H1 (cell line): Measurements from ENCODE around the gene TM4SF20. TPM values are rescaled to one million over a fixed set of nuclear protein-coding genes. Genes with fewer than 3 reads are reported as not detected.

ENCODE experiments used
- CTCF ChIA-PET: fragments of 300-600 bp; sonication (Branson Sonifier 250); formaldehyde crosslinking; loops from one replicate; lab custom pipeline; 2021; ENCODE audit not compliant: partially characterized antibody; lab: Charles Lee
- POLR2A ChIA-PET: fragments of 300-600 bp; sonication (Branson Sonifier 250); formaldehyde crosslinking; loops from one replicate; lab custom pipeline; 2021; ENCODE audit warnings: inconsistent platforms; ENCODE audit not compliant: partially characterized antibody; lab: Charles Lee
- DNase-seq, 2 experiments: peaks; one replicate each; pipeline versions ENCODE4 v3.0.0 to v3.0.0-alpha.2; 2010 to 2022; ENCODE audit warnings: low spot score in 2 of 2, low read depth in 1 of 2, mixed read lengths in 1 of 2
- FAIRE-seq: peaks from 2 replicates; lab custom pipeline; 2011; peaks lifted over from hg19 to GRCh38; lab: Jason Lieb, UNC
- H2AFZ ChIP-seq: 2 replicates; pipeline ENCODE4 v1.8.1; 2012; ENCODE audit warnings: low read length, inconsistent platforms
- H2AK5ac ChIP-seq: 2 replicates; pipeline ENCODE4 v1.6.1; 2013; ENCODE audit warnings: low read depth, low read length
- H2BK120ac ChIP-seq: replicated peaks from 2 replicates; pipeline ENCODE3; 2013; ENCODE audit warnings: low read depth, low read length, inconsistent platforms
- H2BK12ac ChIP-seq: 2 replicates; pipeline ENCODE4 v1.6.1; 2013; ENCODE audit warnings: low read depth, low read length
- H2BK15ac ChIP-seq: 2 replicates; pipeline ENCODE4 v1.6.1; 2013; ENCODE audit warnings: low read length
- H2BK20ac ChIP-seq: 2 replicates; pipeline ENCODE4 v1.6.1; 2013; ENCODE audit warnings: low read length
- H2BK5ac ChIP-seq: 2 replicates; pipeline ENCODE4 v1.6.1; 2013; ENCODE audit warnings: low read depth, low read length
- H3K14ac ChIP-seq: 2 replicates; pipeline ENCODE4 v1.6.1; 2013; ENCODE audit warnings: inconsistent platforms; ENCODE audit not compliant: insufficient read length
- H3K18ac ChIP-seq: 2 replicates; pipeline ENCODE4 v1.6.1; 2013; ENCODE audit warnings: low read length; ENCODE audit errors: extremely low read depth
- H3K23ac ChIP-seq: 2 replicates; pipeline ENCODE4 v1.6.1; 2013; ENCODE audit warnings: inconsistent platforms; ENCODE audit not compliant: insufficient read length
- H3K23me2 ChIP-seq: 2 replicates; pipeline ENCODE4 v1.6.1; 2013; ENCODE audit warnings: low read depth, low read length
- H3K27ac ChIP-seq: 2 replicates; pipeline ENCODE4 v1.6.1; 2011; ENCODE audit warnings: low read depth, low read length, inconsistent platforms
- H3K27me3 ChIP-seq, 4 experiments: replicated peaks in 1 of 4; 1 replicate in 1 of 4; 2 replicates in 3 of 4; pipeline versions ENCODE4 v1.6.1 to v1.8.1; 2011 to 2013; ENCODE audit warnings: low read length in 3 of 4, mild to moderate bottlenecking in 3 of 4, inconsistent platforms in 2 of 4, mixed read lengths in 2 of 4, moderate library complexity in 1 of 4; ENCODE audit not compliant: control insufficient read depth in 3 of 4, insufficient read depth in 3 of 4; ENCODE audit errors: extremely low read depth in 1 of 4
- H3K36me3 ChIP-seq, 4 experiments: 2 replicates each; pipeline versions ENCODE4 v1.6.1 to v1.8.1; 2011 to 2013; ENCODE audit warnings: mild to moderate bottlenecking in 4 of 4, low read length in 3 of 4, moderate library complexity in 2 of 4, control low read depth in 1 of 4, inconsistent platforms in 1 of 4; ENCODE audit not compliant: insufficient read depth in 4 of 4, control insufficient read depth in 2 of 4
- H3K4ac ChIP-seq: replicated peaks from 2 replicates; pipeline ENCODE3; 2013; ENCODE audit warnings: low read length, low read depth, mixed read lengths, inconsistent platforms; ENCODE audit not compliant: insufficient read length
- H3K4me1 ChIP-seq, 4 experiments: replicated peaks in 1 of 4; 1 replicate in 1 of 4; 2 replicates in 3 of 4; pipeline versions ENCODE4 v1.6.1 to v1.8.1; 2011 to 2013; ENCODE audit warnings: low read length in 3 of 4, inconsistent platforms in 2 of 4, mixed read lengths in 1 of 4; ENCODE audit not compliant: insufficient read depth in 4 of 4, control insufficient read depth in 3 of 4
- H3K4me2 ChIP-seq, 2 experiments: 2 replicates each; pipeline versions ENCODE4 v1.6.1 to v1.8.1; 2011 to 2013; ENCODE audit warnings: low read depth in 2 of 2, low read length in 2 of 2, control low read depth in 1 of 2, inconsistent platforms in 1 of 2, mild to moderate bottlenecking in 1 of 2; ENCODE audit not compliant: insufficient read depth in 1 of 2
- H3K4me3 ChIP-seq, 4 experiments: fragments of 200-600, 300-600 bp in 1 of 4; sonication (generic), shearing (Covaris generic), sonication (Bioruptor Twin) in 1 of 4; 2 replicates each; pipeline versions ENCODE4 v1.5.1 to v1.8.1; 2011 to 2016; ENCODE audit warnings: low read length in 4 of 4, low read depth in 3 of 4, control low read depth in 2 of 4, inconsistent platforms in 2 of 4, mild to moderate bottlenecking in 2 of 4, mixed read lengths in 1 of 4, moderate library complexity in 1 of 4; ENCODE audit not compliant: insufficient read depth in 2 of 4; ENCODE audit errors: extremely low read depth in 1 of 4
- H3K56ac ChIP-seq: replicated peaks from 2 replicates; pipeline ENCODE3; 2013; ENCODE audit warnings: low read depth, mild to moderate bottlenecking, mixed read lengths, low read length, inconsistent platforms; ENCODE audit not compliant: insufficient read length
- H3K79me1 ChIP-seq: 2 replicates; pipeline ENCODE4 v1.6.1; 2013; ENCODE audit warnings: low read depth, low read length, control low read depth
- H3K79me2 ChIP-seq, 2 experiments: 2 replicates each; pipeline versions ENCODE4 v1.6.1 to v1.8.1; 2012 to 2013; ENCODE audit warnings: low read length in 2 of 2, mild to moderate bottlenecking in 2 of 2, inconsistent platforms in 1 of 2; ENCODE audit not compliant: insufficient read depth in 2 of 2, control insufficient read depth in 1 of 2
- H3K9ac ChIP-seq, 4 experiments: replicated peaks in 1 of 4; 1 replicate in 1 of 4; 2 replicates in 3 of 4; pipeline versions ENCODE4 v1.6.1 to v1.8.1; 2011 to 2013; ENCODE audit warnings: low read depth in 3 of 4, low read length in 3 of 4, control low read depth in 2 of 4, mild to moderate bottlenecking in 2 of 4, moderate library complexity in 2 of 4, inconsistent platforms in 1 of 4; ENCODE audit errors: extremely low read depth in 1 of 4
- H3K9me3 ChIP-seq, 2 experiments: 2 replicates each; pipeline versions ENCODE4 v1.6.1 to v1.8.1; 2012 to 2013; ENCODE audit warnings: mild to moderate bottlenecking in 2 of 2, moderate library complexity in 2 of 2, control low read depth in 1 of 2, inconsistent platforms in 1 of 2, low read depth in 1 of 2, low read length in 1 of 2, mixed read lengths in 1 of 2; ENCODE audit not compliant: insufficient read depth in 2 of 2
- H4K20me1 ChIP-seq, 2 experiments: replicated peaks in 1 of 2; 2 replicates each; pipeline versions ENCODE3 to v1.8.1; 2011 to 2013; ENCODE audit warnings: inconsistent platforms in 2 of 2, low read length in 2 of 2, mild to moderate bottlenecking in 1 of 2; ENCODE audit not compliant: insufficient read depth in 2 of 2, control insufficient read depth in 1 of 2
- H4K5ac ChIP-seq: 2 replicates; pipeline ENCODE4 v1.6.1; 2013; ENCODE audit warnings: low read length, low read depth, mixed read lengths, inconsistent platforms; ENCODE audit not compliant: insufficient read length
- H4K8ac ChIP-seq: 2 replicates; pipeline ENCODE4 v1.8.0; 2013; ENCODE audit warnings: mild to moderate bottlenecking, moderate library complexity, low read length, inconsistent platforms; ENCODE audit not compliant: insufficient read depth; ENCODE audit errors: extremely low read depth
- H4K91ac ChIP-seq: replicated peaks from 2 replicates; pipeline ENCODE3; 2013; ENCODE audit warnings: low read length, mixed read lengths, inconsistent platforms; ENCODE audit not compliant: insufficient read length
- ATF2 ChIP-seq: IDR thresholded peaks from 2 replicates; pipeline ENCODE4 v1.6.1; 2012; ENCODE audit warnings: low read length, inconsistent platforms
- ATF3 ChIP-seq: IDR thresholded peaks from 2 replicates; pipeline ENCODE4 v1.6.1; 2011; ENCODE audit warnings: low read depth, mild to moderate bottlenecking, low read length; ENCODE audit not compliant: insufficient read depth
- CHD2 ChIP-seq: IDR thresholded peaks from 2 replicates; pipeline ENCODE4 v1.6.1; 2012; ENCODE audit warnings: low read length, improper control_type of control experiment
- EGR1 ChIP-seq: IDR thresholded peaks from 2 replicates; pipeline ENCODE4 v1.6.1; 2011; ENCODE audit warnings: low read depth, low read length, borderline replicate concordance
- JUND ChIP-seq: IDR thresholded peaks from 2 replicates; pipeline ENCODE4 v1.6.1; 2011; ENCODE audit warnings: mild to moderate bottlenecking, improper control_type of control experiment, low read length
- NANOG ChIP-seq: IDR thresholded peaks from 2 replicates; pipeline ENCODE4 v1.6.1; 2011; ENCODE audit warnings: low read length, low read depth, mild to moderate bottlenecking, inconsistent platforms; ENCODE audit not compliant: insufficient read depth, poor library complexity, severe bottlenecking
- SIX5 ChIP-seq: IDR thresholded peaks from 2 replicates; pipeline ENCODE4 v1.6.1; 2011; ENCODE audit warnings: mild to moderate bottlenecking, low read depth, low read length
- SRF ChIP-seq: IDR thresholded peaks from 2 replicates; pipeline ENCODE4 v1.6.1; 2011; ENCODE audit warnings: mild to moderate bottlenecking, low read depth, low read length, moderate library complexity
- TAF7 ChIP-seq: optimal IDR thresholded peaks from 2 replicates; pipeline ENCODE3; 2011; ENCODE audit warnings: low read depth, mild to moderate bottlenecking, inconsistent platforms, low read length, moderate library complexity, borderline replicate concordance
- TBP ChIP-seq: IDR thresholded peaks from 2 replicates; pipeline ENCODE4 v1.6.1; 2011; ENCODE audit warnings: low read depth, low read length, improper control_type of control experiment
- TCF12 ChIP-seq: IDR thresholded peaks from 2 replicates; pipeline ENCODE4 v1.6.1; 2011; ENCODE audit warnings: low read depth, mild to moderate bottlenecking, low read length
- WGBS, 2 experiments: shearing (Covaris generic) in 1 of 2; methylation state at CpG; one replicate each; pipeline versions ENCODE4 v1.1.6 to v1.1.7; 2013 to 2015; ENCODE audit warnings: low lambda C conversion rate in 2 of 2, mixed read lengths in 2 of 2, inconsistent platforms in 1 of 2, low coverage in 1 of 2, missing lambda C conversion rate in 1 of 2; ENCODE audit not compliant: insufficient replicate concordance in 2 of 2, insufficient coverage in 1 of 2, insufficient read length in 1 of 2; ENCODE audit errors: extremely low coverage in 1 of 2, missing lambda C conversion rate in 1 of 2; 5-methylcytosine and 5-hydroxymethylcytosine counted together
- polyA plus RNA-seq, 7 experiments: library from polyadenylated mRNA; depleted of rRNA in 3 of 7; stranded (reverse) in 5 of 7; unstranded in 2 of 7; fragments of >200 nt in 5 of 7; fragments of 200-250 nt in 2 of 7; gene quantifications; 1 replicate in 5 of 7; 2 replicates in 1 of 7; 4 replicates in 1 of 7; pipeline versions ENCODE4 v1.2.1 to v1.2.3, GENCODE V29; 2011 to 2013; ENCODE audit warnings: missing spikeins in 2 of 7, mixed read lengths in 2 of 7
- total RNA-seq: library from RNA; stranded (reverse); fragmentation: NEBNext Ultra II Directional; extraction: Animal tissue kit (Norgen Biotek cat#: 25700); gene quantifications from 2 replicates; pipeline ENCODE4 v1.2.1, GENCODE V29; 2021

The TM4SF20 gene
- total and polyA plus RNA-seq, 2 of the 8 experiments (the other 6 are each of a cell fraction or from before 2014, with no cell fraction given), result not detected

- Histone ChIP-seq H4K5ac (no peak overlapping the region), H3K14ac (no peak overlapping the region), H3K23me2 (no peaks in the 10 kb centered on the region), H3K4me2 (no peak overlapping the region), H4K8ac (no peak overlapping the region), H2BK5ac (no peak overlapping the region), H3K36me3 (no peaks in the 10 kb centered on the region), H2AK5ac (no peak overlapping the region), H2BK20ac (no peak overlapping the region), H2BK120ac (no peak overlapping the region), H3K56ac (no peak overlapping the region), H3K79me2 (no peaks in the 10 kb centered on the region), H3K4me1 (no peaks in the 10 kb centered on the region), H3K27ac (no peak overlapping the region), H3K4me3 (no peak overlapping the region), H4K20me1 (no peaks in the 10 kb centered on the region), H3K27me3 (no peaks in the 10 kb centered on the region), H3K9ac (no peak overlapping the region), H4K91ac (no peak overlapping the region), H2BK12ac (no peak overlapping the region), H2BK15ac (no peak overlapping the region), H3K9me3 (no peaks in the 10 kb centered on the region), H3K23ac (no peak overlapping the region), H3K79me1 (no peaks in the 10 kb centered on the region), H3K18ac (no peak overlapping the region), H2AFZ (no peak overlapping the region), H3K4ac (no peak overlapping the region)
- POLR2A ChIA-PET, result no interaction called here
- WGBS, 2 experiments, result 42% methylated on average over 2 of the region's 2 CpGs; no CpG with 5 or more reads in 1 of the 2 experiments
- DNase-seq, result no peak
- CTCF ChIA-PET, result interaction anchor here (1.1 kb wide), 1 partner anchor 74 kb away, joined by 3 read pairs; no protein-coding TSS in a partner anchor
- no peak for FAIRE-seq
- no peak for TF ChIP-seq EGR1
- TF ChIP-seq SRF, result no peak
- TF ChIP-seq TBP, result no peak
- TF ChIP-seq TCF12, result no peak
- TF ChIP-seq ATF3, result no peak
- no peak for TF ChIP-seq SIX5
- TF ChIP-seq TAF7, result no peak
- no peak for TF ChIP-seq JUND
- no peak for TF ChIP-seq NANOG
- TF ChIP-seq CHD2, result no peak
- TF ChIP-seq ATF2, result no peak
Observed at GRCh38 chr2:227312579-227312978, 66.5 kb downstream of the TM4SF20 start.
